CD4-positive, alpha-beta T cell treated with Interleukin-10 for 1 hour (primary cell): Measurements from ENCODE around the gene CALM3.

ENCODE experiments used
- DNase-seq: peaks from one replicate; pipeline ENCODE4 v3.0.0-alpha.2; 2020

The CALM3 gene

DNA sequence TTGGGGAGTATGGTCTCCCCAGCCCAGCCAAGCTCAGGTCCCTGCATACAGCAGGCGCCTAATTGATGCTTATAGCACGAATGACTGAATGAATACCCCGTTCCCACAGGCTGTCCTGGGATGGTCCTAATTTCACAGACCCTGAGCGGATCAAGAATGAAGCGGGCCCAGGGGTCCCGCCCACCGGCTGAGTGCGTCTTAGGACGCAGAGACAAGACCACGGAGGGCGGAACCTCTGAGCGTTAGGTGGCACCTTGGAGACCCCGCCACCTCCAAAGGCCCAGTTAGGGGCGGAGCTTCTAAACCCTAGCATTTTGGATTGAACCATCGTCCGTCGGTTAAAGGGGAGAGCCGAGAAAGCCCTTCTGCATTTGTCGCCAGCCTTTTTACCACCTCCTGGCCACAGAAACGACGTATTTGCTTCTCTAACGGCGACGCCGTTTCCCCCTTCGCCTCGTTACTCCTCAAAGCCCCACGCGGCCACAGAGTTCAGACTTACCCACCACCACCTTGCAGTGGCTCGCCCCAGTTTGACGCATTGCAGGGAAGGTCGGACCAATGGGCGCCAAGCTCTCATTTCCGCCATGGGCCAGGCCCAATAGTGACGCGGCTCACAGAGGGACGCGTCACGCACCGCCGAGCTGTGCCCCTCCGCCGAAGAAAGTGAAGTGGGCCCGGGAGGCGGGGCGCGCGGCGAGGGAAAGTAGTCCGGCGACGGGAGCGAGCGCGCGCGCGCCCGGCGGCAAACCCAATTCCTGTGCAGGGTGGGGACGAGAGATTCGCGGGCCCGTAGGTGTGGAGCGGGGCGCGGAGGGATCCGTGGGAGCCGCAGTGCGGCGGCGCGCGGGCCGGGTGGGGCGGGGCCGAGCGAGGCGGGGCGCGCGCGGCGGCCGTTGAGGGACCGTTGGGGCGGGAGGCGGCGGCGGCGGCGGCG lies 479 bp upstream of the CALM3 start:
- peak; percentile 98 for DNase-seq

DNA sequence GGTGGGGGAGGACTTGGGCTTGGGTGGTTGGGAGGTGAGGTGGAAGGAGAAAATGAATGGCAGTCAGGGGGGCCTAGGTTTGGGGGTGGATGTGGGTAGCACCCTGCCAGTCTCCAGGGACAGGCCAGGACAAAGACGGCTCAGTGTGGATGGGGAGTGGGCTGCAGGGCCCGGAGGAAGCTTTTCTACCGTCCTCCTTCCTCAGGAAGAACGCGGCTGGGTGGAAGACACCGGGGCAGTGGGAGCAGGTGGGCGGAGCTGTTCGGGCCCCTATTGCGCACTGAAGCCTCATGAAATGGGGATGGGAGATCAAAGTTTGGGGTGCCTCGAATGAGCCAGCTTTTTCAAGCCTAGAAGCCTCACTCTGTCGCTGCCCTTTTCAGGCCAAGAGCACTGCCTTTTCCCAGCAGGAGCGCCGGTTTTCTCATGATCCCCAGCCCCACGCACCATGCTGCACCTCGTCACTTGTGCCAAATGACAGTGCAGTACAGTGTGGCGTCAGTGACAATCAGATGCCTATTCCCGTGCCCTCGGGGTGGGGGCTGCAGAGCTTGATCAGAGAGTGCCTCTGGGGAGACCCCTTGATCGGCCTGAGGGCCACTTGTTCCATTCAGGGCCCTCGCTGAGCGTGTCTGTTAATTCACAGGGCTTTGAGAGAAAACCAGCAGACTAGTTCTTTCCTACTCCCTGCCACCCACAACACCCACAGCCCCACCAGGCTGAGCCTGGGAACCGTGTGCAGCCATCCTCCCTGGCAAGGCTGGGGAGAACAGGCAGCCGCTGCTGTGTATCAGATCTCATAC lies 1.5 kb downstream of the CALM3 start:
- peak; percentile 28 for DNase-seq

DNA sequence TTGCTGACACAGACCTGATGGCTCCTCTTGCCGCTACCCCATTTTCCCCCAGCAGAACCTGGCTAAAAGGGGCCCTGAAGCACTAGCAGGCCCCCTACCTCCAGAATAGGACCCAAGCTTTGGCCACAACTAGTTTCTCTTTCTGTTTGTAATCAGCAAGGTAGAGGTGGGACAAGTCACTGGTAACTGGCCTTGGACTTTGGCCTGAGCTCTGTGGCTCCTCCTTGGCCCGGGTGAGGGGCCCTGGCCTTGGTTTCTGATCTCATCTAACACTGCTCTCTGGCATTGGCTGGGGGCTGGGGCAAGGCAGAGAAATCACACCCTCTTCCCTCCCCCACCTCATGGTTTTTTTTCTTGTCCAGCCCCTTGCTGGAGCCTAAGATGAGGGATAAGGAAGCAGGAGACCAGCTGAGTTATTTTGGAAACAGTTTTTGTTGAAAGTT lies 2.1 kb downstream of the CALM3 start:
- no peak for DNase-seq

DNA sequence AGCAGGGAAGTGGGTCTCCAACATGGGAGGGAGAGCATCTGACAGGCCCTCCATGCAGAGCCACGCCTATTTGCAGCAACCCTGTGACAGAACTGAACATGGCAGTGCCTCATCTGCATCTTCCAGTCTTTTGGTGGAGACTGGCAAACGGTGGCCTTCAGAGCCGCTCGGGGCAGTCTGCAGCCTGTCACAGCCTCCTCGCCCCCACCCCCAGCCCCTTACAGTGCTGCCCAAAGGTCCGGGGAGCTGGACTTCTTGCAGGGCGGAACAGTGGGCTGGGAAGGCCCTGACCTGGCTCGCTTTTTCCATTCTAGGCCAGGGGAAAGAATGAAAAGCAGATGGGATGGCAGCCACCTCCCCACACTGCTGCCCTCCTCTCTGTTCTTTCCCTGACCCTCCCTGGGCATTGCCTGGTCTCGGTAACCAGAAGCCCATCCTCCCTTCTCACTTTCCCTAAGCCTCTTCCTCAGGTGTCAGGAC lies 2.7 kb downstream of the CALM3 start:
- DNase-seq = no peak

DNA sequence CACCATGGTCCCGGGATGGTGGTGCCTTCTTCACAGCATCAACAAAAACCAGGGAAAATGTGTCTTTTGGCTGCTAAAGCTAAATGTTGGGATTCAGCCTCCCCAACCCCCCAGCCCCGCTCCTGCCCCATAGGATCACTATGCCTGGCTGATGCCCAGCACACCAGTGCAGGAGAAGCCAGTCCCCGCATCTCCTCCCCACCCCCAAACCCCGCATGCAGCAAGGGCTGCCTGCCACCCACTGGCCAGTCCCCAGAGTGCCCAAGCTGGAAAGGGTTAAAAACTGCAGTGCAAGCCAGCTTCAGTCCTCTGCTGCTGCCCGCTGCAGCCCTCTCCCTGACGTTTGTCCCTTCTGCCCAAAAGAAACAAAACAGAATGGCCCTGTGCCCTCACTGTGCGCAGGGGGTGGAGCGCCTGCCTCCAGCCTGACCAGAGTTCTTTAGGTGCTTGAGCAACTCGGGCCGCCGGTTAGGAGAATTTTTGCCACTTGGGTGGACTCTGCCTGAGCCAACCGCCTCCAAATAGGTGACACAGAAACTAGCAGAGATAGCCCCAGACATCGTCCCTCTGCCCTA lies 3.7 kb downstream of the CALM3 start:
- no peak for DNase-seq

DNA sequence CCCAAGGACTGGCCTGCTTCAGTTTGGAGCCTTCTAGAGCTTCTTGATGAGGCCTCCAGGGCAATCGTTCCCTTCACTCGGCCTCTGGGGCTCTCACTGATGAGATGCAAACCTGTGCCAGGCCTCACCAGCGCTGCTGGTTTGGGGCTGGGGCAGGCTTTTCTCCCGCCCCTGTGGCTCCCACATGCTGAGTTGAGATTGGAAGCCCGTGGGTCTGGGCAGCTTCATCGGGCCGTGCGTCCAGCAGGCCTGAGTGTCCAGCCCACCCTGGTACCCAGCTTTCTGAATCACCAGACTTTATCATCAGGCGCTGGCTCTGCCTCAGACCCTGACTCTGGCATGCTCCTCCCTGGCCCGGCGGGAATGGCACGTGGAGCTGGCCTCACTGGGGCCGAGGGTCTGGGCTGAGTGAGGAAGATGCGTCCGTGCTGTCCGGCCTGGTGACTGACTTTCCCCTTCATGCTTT lies 4.3 kb downstream of the CALM3 start:
- no peak for DNase-seq

DNA sequence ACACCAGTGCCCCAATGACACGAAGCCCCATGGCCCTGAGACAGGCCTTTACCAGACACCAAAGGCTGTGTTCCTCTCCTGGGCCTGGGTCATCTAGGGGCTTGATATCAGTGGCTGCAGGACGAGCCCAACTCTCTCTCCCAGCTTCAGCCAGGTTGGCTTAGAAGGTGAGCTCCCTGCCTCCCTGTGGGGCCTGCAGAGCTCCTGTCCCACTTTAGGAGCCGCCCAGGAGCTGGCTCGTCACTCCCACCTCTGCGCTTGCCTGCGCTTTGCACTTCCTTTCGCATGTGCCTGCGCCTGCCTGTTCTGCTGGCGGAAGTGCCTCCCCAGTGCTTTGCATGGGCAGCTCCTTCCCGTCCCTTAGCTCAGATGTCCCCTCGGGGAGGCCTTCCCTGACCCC lies 4.9 kb downstream of the CALM3 start:
- DNase-seq = no peak

DNA sequence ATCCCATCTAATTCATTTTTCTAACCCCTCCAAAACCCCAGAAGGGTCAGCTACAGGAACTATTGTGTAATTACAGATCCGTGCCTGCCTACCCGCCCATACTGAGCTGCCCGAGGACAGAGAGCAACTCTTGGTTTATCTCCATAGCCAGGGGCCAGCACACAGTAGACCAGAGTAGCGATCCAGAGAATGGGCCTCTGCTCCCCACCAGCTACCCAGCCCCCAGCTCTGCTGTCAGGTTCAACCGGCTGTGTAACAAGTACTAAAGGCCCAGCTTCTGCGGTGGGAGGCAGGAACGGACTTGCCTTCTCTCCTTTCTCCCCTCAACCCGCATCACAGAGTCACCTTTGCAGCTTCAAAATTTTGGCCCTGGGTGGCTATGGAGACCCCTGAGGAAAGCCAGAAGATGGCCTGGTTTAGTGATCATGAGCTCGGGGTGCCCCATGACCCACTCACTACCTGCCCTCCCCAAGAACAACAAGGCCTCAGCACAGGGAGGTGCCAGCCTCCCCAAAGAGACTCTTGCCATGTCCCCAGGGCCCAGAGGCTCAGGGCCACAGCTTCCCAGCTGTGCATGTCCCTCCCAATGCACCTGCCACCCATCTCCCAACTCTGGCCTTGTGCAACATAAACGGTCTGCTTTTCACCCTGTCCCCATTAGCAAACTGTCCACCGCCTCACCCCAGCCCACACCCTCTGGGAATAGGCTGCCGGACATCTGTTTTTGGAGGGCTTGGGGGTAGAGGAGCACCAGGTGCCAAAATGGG lies 5.7 kb downstream of the CALM3 start:
- DNase-seq = no peak

DNA sequence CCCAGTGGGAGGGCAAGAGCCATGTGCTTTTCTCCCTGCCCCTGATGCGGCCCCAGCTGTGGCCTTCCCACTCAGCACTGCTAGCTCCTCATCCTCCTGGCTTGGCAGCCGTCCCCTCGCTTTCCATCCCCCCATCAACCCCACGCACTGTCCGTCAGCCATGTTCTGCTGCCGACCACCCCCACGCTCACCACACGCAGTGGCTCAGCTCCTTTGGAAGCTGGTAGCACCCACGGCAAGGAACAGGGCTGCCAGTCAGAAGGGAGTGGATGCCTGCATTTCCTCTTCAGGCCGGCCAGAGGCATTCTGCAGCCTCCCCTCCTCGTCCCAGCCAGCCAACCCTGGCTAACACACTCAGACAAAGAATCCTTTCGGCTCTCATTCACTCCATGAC lies 6.3 kb downstream of the CALM3 start:
- DNase-seq = no peak

DNA sequence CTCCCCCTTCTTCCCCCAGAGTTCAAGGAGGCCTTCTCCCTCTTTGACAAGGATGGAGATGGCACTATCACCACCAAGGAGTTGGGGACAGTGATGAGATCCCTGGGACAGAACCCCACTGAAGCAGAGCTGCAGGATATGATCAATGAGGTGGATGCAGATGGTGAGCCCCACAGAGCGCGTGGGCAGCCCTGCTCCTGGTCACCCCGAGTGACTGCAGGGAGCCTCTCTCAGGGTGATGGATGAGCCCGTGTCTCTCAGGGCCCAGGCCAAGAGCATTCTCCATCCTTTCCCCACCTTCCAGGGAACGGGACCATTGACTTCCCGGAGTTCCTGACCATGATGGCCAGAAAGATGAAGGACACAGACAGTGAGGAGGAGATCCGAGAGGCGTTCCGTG lies 7.0 kb downstream of the CALM3 start:
- no peak for DNase-seq

DNA sequence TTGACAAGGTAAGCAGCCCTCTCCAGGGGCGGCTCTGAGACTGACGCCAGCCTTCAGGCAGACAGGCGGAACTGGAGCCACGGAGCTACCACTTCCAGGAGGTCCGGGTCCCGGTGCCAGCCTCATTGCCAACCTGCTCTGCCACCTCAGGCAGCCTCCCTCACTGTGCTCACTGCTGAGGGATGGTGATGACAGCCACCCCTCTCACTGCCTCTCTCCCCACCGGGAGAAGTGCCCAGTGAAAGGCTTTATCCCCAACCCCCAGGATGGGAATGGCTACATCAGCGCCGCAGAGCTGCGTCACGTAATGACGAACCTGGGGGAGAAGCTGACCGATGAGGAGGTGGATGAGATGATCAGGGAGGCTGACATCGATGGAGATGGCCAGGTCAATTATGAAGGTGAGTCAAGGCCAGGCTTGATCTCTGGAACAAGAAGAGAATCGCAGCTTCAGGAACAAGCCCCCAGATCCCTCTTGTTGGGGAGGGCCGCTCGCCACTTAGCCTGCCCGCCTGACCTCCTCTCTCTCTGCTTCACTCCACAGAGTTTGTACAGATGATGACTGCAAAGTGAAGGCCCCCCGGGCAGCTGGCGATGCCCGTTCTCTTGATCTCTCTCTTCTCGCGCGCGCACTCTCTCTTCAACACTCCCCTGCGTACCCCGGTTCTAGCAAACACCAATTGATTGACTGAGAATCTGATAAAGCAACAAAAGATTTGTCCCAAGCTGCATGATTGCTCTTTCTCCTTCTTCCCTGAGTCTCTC lies 7.6 kb downstream of the CALM3 start:
- DNase-seq = no peak

DNA sequence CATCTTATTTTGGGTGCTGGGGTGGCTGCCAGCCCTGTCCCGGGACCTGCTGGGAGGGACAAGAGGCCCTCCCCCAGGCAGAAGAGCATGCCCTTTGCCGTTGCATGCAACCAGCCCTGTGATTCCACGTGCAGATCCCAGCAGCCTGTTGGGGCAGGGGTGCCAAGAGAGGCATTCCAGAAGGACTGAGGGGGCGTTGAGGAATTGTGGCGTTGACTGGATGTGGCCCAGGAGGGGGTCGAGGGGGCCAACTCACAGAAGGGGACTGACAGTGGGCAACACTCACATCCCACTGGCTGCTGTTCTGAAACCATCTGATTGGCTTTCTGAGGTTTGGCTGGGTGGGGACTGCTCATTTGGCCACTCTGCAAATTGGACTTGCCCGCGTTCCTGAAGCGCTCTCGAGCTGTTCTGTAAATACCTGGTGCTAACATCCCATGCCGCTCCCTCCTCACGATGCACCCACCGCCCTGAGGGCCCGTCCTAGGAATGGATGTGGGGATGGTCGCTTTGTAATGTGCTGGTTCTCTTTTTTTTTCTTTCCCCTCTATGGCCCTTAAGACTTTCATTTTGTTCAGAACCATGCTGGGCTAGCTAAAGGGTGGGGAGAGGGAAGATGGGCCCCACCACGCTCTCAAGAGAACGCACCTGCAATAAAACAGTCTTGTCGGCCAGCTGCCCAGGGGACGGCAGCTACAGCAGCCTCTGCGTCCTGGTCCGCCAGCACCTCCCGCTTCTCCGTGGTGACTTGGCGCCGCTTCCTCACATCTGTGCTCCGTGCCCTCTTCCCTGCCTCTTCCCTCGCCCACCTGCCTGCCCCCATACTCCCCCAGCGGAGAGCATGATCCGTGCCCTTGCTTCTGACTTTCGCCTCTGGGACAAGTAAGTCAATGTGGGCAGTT lies 8.6 kb downstream of the CALM3 start:
- DNase-seq = no peak

DNA sequence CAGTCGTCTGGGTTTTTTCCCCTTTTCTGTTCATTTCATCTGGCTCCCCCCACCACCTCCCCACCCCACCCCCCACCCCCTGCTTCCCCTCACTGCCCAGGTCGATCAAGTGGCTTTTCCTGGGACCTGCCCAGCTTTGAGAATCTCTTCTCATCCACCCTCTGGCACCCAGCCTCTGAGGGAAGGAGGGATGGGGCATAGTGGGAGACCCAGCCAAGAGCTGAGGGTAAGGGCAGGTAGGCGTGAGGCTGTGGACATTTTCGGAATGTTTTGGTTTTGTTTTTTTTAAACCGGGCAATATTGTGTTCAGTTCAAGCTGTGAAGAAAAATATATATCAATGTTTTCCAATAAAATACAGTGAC lies 9.3 kb downstream of the CALM3 start:
- no peak for DNase-seq

DNA sequence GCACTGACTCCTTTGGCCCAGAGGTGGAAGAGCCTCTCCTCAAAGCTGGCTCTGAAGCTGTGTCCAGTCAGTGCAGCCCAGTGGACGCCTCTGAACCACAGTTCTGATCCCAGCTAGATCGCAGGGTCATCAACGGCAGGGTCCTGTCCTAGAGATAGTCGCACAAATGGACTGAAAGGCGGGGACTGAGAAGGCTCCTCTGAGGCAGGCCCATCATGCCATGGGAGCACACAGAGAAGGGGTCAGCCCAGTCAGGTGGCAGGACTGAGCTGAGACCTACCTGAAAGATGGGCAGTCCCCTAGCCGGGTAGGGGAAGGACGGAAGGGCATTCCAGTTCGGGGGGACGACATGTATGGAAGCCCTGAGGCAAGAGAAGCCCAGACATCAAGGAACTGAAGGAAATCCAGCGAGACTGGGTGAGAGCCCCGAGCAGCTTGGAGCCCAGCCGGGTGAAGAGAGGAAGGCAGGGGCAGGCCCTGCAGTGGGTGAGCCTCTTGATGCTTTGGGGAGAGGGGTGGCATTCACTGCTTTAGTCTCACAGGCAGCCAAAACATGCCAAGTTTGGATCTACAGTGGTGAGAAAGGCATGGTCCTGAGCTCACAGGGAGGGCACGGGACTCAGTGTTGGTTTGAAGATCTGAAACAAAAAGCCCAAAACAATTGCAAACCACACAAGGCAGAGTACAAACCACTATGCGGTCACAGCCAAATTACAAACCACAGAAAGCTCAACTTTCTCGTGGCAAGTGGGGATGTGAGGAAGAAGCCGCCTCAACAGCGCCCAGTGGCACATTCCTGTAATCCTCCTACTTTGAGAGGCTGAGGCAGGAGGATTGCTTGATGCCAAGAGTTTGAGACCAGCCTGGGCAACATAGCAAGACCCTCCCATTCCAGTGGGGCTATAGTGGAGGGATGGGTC lies 10.0 kb downstream of the CALM3 start:
- DNase-seq = peak; percentile 61

DNA sequence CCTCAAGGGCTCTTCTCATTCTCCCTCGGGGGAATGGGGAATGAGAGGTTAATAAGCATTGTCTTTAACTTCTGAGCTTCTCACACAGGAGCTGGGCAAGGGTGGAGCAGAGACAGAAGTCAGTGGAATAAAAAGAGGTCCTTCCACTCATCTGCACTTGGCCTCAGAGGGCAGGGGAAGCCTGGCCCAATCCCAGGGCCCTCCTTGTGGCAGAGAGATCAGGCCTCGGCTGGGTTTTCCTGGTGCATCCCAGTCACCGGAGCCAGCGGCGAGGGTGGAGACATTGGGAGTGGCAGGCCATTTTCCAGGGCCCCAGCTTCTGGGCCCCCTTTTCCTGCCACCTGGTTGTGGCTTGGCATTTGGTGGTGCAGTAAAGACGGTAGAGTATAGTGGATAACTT lies 10.6 kb downstream of the CALM3 start:
- DNase-seq = no peak

DNA sequence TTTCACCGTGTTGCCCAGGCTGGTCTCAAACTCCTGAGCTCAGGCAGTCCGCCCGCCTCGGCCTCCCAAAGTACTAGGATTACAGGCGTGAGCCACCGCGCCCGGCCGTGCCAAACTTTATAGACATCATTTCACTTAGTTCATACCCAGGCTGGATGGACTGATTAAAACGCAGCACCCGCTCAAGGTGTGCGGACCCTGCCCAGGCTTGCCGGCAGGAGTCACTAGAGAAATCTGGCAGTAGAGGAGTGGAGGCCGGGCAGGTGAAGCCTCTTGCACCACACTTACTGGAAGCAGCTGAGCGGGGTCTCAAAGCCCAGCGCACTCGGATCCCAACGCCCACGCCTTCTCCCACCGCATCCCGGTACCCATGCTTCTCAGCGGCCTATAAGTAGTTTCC lies 12.4 kb downstream of the CALM3 start:
- DNase-seq = no peak

DNA sequence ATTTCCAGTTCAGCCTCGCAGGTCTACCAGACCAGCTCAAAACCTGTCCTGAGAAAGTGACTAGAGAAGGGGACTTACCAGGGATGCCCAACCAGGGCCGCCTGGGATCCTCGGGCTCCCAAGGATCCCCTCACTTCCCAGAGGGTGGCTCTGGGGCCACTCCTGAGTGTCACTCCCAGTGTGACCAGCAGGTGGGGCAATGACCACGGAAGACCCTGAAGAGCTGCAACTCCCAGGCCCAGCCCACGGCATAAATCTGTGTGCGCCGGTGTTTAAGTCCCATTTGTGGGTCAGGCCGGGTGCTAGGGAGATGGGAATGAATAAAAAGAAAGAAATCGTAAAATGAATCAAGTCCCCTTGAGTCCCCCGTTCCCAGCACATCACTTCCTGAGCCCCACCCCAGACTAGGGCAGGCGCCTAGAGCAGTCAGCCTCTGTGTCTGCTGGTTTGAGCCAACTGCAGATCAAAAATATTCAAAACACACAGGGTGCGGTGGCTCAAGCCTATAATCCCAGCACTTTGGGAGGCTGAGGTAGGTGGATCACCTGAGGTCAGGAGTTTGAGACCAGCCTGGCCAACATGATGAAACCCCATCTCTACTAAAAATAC lies 13.1 kb downstream of the CALM3 start:
- peak; percentile 83 for DNase-seq

DNA sequence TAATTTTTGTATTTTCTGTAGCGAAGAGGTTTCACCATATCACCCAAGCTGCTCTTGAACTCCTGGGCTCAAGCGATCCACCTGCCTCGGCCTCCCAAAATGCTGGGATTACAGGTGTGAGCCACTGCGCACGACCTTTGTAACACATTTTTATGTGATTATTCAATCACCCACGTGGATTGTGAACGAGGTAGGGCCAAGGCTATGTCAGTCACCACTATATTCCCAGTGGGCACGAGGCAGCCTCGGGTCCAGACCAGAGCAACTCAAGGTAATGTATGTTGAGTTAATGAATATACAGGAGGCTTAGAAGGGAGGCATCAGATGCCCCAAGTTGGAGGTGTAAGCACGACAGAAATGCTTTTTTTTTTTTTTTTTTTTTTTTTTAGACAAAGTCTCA lies 14.8 kb downstream of the CALM3 start:
- DNase-seq = no peak

DNA sequence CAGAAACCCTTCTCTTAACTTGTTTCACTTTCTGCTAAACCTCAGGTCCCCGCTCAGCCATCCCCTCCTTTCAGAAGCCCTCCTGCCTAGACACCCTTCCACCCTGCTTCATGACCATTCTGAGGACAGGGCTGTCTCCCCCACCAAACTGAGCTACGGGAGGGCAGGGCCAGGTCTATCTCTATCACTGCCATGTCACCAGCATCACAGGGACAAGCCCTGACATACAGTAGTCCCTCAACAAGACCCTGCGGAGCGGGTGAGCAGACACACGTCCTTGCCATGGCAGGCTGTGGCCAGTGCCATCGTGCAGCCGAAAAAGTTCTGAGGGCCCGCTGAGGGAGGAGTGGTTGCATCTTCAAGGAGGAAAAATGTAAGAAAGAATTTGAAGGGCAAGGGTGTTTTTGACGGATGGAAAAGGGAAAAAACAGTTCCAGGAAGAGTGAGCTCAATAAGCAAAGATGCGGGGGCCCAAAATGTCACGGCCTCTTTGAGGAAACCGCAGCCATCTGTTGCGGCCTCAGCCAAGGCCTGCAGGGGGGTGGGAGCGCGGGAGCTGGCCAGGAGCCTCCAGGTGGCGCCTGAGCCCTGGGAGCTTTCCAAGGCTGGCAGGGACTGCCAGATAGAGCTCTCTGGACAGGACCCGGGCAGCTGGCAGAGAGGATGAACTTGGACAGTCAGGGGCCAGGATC lies 15.6 kb downstream of the CALM3 start:
- DNase-seq = no peak
